ENCODE data around the gene TNFSF9.
A peak's percentile ranks its signal among the peaks of the same experiment; 100 is the strongest.

The TNFSF9 gene

GRCh38 chr19:6530386-6531162 lies at the start of gene TNFSF9:
TNFSF9 (plus strand) TSS chr19:6531026; CDS start chr19:6531037, 11 bp downstream.
- Mint-ChIP-seq H3K27ac (ENCODE audit: low read depth) (peak within 1 kb of the TSS; percentile 90), H3K4me1 (peaks cover 49% of the 10 kb centered on the region), H3K36me3 (ENCODE audit: insufficient read depth) (peaks cover 19% of the 10 kb centered on the region), H3K4me3 (peak within 1 kb of the TSS; percentile 80), H3K27me3 (peaks cover 12% of the 10 kb centered on the region), H3K9me3 (no peaks in the 10 kb centered on the region)
- DNase-seq (ENCODE audit: low spot score in 2 of 2) (peak; percentile 72 to 75), ATAC-seq (replicated peaks; ENCODE audit: extremely low read depth, poor library complexity, severe bottlenecking) (peak; percentile 52)

GRCh38 chr19:6481541-6482342 lies 49.1 kb upstream of the TNFSF9 start, which contains the start of gene DENND1C:
DENND1C (minus strand) TSS chr19:6481787; CDS start chr19:6481695, 92 bp downstream.
- Mint-ChIP-seq H3K36me3 (ENCODE audit: insufficient read depth) (peaks cover 23% of the 10 kb centered on the region), H3K9me3 (no peaks in the 10 kb centered on the region), H3K4me3 (peak within 1 kb of the TSS; percentile 80), H3K4me1 (peaks cover 39% of the 10 kb centered on the region), H3K27ac (ENCODE audit: low read depth) (peak within 1 kb of the TSS; percentile 86), H3K27me3 (no peaks in the 10 kb centered on the region)
- peak; percentile 43 to 61 for DNase-seq (ENCODE audit: low spot score in 2 of 2)
- peak; percentile 86 for ATAC-seq (replicated peaks; ENCODE audit: extremely low read depth, poor library complexity, severe bottlenecking)

DNA sequence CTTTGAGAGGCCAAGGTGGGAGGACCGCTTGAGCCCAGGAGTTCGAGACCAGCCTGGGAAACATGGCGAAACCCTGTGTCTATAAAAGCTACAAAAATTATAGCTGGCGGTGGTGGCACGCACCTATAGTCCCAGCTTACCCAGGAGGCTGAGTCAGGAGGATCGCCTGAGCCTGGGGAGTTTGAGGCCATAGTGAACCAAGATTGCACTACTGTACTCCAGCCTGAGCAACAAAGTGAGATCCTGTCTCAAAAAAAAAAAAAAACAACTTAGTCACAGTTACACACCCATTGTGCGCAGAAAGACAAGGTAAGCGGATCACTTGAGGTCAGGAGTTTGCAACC lies 48.5 kb upstream of the TNFSF9 start:
- DNase-seq (ENCODE audit: low spot score in 2 of 2) (no peak), ATAC-seq (replicated peaks; ENCODE audit: extremely low read depth, poor library complexity, severe bottlenecking) (no peak)
- Mint-ChIP-seq H3K27ac (ENCODE audit: low read depth) (peak overlapping the region; percentile 86), H3K4me1 (peaks cover 39% of the 10 kb centered on the region), H3K4me3 (peak overlapping the region; percentile 80), H3K27me3 (no peaks in the 10 kb centered on the region), H3K36me3 (ENCODE audit: insufficient read depth) (peaks cover 20% of the 10 kb centered on the region), H3K9me3 (no peaks in the 10 kb centered on the region)

GRCh38 chr19:6483235-6483634 lies 47.6 kb upstream of the TNFSF9 start:
- H3K27ac Mint-ChIP-seq (ENCODE audit: low read depth): peak overlapping the region; percentile 86
- H3K4me3 Mint-ChIP-seq: peak overlapping the region; percentile 39
- ATAC-seq (replicated peaks; ENCODE audit: extremely low read depth, poor library complexity, severe bottlenecking) (no peak), DNase-seq (ENCODE audit: low spot score in 2 of 2) (no peak)
- H3K4me1 Mint-ChIP-seq: peaks cover 39% of the 10 kb centered on the region
- no peaks in the 10 kb centered on the region for H3K27me3 Mint-ChIP-seq
- peaks cover 14% of the 10 kb centered on the region for H3K36me3 Mint-ChIP-seq (ENCODE audit: insufficient read depth)
- no peaks in the 10 kb centered on the region for H3K9me3 Mint-ChIP-seq

- no peaks in the 10 kb centered on the region for H3K27me3 Mint-ChIP-seq
- peak overlapping the region; percentile 39 for H3K4me3 Mint-ChIP-seq
- no peak for DNase-seq (ENCODE audit: low spot score in 2 of 2)
- no peaks in the 10 kb centered on the region for H3K9me3 Mint-ChIP-seq
- H3K27ac Mint-ChIP-seq (ENCODE audit: low read depth): peak overlapping the region; percentile 86
- ATAC-seq (replicated peaks; ENCODE audit: extremely low read depth, poor library complexity, severe bottlenecking): no peak
- peaks cover 42% of the 10 kb centered on the region for H3K4me1 Mint-ChIP-seq
- H3K36me3 Mint-ChIP-seq (ENCODE audit: insufficient read depth): peaks cover 10% of the 10 kb centered on the region
Measured at GRCh38 chr19:6484230-6484629, 46.6 kb upstream of the TNFSF9 start.

- H3K4me3 Mint-ChIP-seq: no peak overlapping the region
- peaks cover 11% of the 10 kb centered on the region for H3K36me3 Mint-ChIP-seq (ENCODE audit: insufficient read depth)
- peaks cover 46% of the 10 kb centered on the region for H3K4me1 Mint-ChIP-seq
Measured at GRCh38 chr19:6484831-6485230, 46.0 kb upstream of the TNFSF9 start.

DNA sequence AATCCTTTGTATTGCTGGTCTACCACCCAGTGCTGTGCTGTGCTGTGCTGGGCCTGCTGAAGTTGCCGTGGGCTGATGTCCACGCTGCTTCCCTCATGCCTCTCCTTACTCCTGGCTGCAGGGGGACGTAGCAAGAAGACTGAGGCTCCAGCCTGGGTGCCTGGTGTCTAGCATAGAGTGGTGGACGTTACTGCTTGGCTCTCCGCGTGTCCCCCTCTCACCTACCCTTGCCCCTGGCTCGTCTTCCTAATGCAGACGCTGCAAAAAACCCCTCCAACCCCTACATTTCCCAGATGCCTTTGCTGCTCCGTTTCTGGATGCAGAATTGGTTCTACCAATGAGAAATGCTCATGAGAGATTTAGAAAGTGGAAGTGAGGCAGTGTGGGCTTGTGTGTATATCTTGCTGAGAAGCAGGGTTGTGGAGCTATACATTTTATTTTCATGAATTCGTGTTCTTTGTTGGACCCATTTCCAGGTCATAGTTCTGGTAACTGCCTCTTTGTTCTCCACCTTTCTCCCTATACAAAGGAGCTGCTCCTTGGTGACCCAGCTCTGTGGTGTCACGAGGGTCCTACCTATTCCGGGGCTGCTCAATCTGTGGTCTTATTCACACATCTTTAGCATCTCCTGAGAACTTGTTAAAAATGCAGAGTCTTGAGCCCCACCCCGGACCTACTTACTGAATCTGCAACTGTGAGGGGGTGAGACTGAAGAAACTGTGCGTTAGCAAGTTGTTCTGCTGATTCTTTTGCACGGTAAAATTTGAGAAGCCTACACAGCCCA lies 41.4 kb upstream of the TNFSF9 start:
- no peaks in the 10 kb centered on the region for H3K9me3 Mint-ChIP-seq
- peak overlapping the region; percentile 91 for H3K27ac Mint-ChIP-seq (ENCODE audit: low read depth)
- peaks cover 21% of the 10 kb centered on the region for H3K4me1 Mint-ChIP-seq
- no peak for DNase-seq (ENCODE audit: low spot score in 2 of 2)
- H3K4me3 Mint-ChIP-seq: peak overlapping the region; percentile 72
- H3K36me3 Mint-ChIP-seq (ENCODE audit: insufficient read depth): peaks cover 4% of the 10 kb centered on the region
- ATAC-seq (replicated peaks; ENCODE audit: extremely low read depth, poor library complexity, severe bottlenecking): peak; percentile 78
- no peaks in the 10 kb centered on the region for H3K27me3 Mint-ChIP-seq

More at GRCh38 chr19:6484831-6485230, 46.0 kb upstream of the TNFSF9 start:
- Mint-ChIP-seq H3K27ac (ENCODE audit: low read depth) (no peak overlapping the region), H3K27me3 (no peaks in the 10 kb centered on the region), H3K9me3 (no peaks in the 10 kb centered on the region)
- DNase-seq (ENCODE audit: low spot score in 2 of 2) (no peak), ATAC-seq (replicated peaks; ENCODE audit: extremely low read depth, poor library complexity, severe bottlenecking) (no peak)

DNA sequence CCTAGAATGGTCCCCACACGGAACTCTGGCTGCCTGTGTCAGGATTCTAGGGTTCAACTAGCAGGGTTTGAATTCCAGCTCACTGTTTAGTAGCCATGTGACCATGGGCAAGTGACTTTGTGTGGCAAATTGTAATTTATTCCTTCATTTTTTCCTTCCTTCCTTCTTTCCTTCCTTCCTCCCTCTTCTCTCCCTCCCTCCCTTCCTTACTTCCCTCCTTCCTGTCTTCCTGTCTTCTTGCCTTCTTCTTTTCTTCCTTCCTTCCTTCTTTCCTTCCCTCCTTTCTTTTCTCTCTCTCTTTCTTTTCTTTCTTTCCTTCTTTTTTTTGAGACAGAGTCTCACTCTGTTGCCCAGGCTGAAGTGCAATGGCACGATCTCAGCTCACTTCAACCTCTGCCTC lies 40.7 kb upstream of the TNFSF9 start:
- Mint-ChIP-seq H3K27me3 (no peaks in the 10 kb centered on the region), H3K36me3 (ENCODE audit: insufficient read depth) (peaks cover 4% of the 10 kb centered on the region), H3K27ac (ENCODE audit: low read depth) (peak overlapping the region; percentile 91), H3K4me1 (peaks cover 21% of the 10 kb centered on the region), H3K4me3 (peak overlapping the region; percentile 72), H3K9me3 (no peaks in the 10 kb centered on the region)
- no peak for ATAC-seq (replicated peaks; ENCODE audit: extremely low read depth, poor library complexity, severe bottlenecking)
- no peak for DNase-seq (ENCODE audit: low spot score in 2 of 2)

DNA sequence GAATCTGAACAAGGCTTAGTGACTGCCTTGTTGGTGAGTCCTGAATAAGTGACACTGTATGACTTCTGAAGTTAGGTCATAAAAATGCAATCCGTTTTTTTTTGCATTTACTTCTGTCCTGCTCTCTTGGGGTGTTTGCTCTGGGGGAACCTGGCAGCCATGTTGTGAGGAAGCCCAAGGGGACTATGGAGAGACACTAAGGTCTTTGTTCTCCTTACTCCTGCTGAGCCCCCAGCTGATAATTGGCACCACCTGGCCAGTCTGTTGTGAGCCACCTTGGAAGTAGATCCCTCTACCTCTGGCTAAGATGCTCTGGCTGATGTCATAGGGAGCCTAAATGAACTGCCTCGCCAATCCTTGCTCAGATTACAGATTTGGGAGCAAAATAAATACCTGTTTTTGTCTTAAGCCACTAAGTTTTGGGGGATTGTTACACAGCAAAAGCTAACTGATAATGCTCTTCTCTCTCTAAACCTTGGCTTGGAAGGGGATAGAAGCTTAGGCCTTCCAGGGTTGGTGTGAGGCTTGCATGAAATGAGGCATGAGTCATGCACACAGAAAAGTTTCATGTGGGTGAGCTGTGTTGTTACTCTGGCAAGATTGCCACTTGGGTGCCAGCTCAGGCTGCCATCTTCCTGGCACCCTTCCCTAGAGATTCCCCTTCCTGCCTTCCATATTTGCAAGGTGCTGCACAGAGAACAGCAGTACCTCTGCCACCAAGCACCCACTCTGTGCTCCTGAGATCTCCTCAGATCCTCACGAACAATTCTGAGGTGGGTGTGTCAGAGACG lies 38.8 kb upstream of the TNFSF9 start:
- Mint-ChIP-seq H3K27ac (ENCODE audit: low read depth) (no peak overlapping the region), H3K4me1 (peaks cover 21% of the 10 kb centered on the region), H3K9me3 (no peaks in the 10 kb centered on the region), H3K4me3 (no peak overlapping the region), H3K27me3 (no peaks in the 10 kb centered on the region), H3K36me3 (ENCODE audit: insufficient read depth) (peaks cover 6% of the 10 kb centered on the region)
- DNase-seq (ENCODE audit: low spot score in 2 of 2) (no peak), ATAC-seq (replicated peaks; ENCODE audit: extremely low read depth, poor library complexity, severe bottlenecking) (no peak)

- H3K36me3 Mint-ChIP-seq (ENCODE audit: insufficient read depth): peaks cover 10% of the 10 kb centered on the region
- no peaks in the 10 kb centered on the region for H3K27me3 Mint-ChIP-seq
- H3K27ac Mint-ChIP-seq (ENCODE audit: low read depth): no peak overlapping the region
- no peak for ATAC-seq (replicated peaks; ENCODE audit: extremely low read depth, poor library complexity, severe bottlenecking)
- no peak for DNase-seq (ENCODE audit: low spot score in 2 of 2)
- H3K4me3 Mint-ChIP-seq: no peak overlapping the region
- H3K4me1 Mint-ChIP-seq: peaks cover 26% of the 10 kb centered on the region
- no peaks in the 10 kb centered on the region for H3K9me3 Mint-ChIP-seq
Measured at GRCh38 chr19:6494438-6495036, 36.3 kb upstream of the TNFSF9 start.

- no peak overlapping the region for H3K27ac Mint-ChIP-seq (ENCODE audit: low read depth)
- H3K9me3 Mint-ChIP-seq: no peaks in the 10 kb centered on the region
Measured at GRCh38 chr19:6495947-6496346, 34.9 kb upstream of the TNFSF9 start.

More at GRCh38 chr19:6495947-6496346, 34.9 kb upstream of the TNFSF9 start:
- ATAC-seq (replicated peaks; ENCODE audit: extremely low read depth, poor library complexity, severe bottlenecking): no peak
- Mint-ChIP-seq H3K36me3 (ENCODE audit: insufficient read depth) (peaks cover 7% of the 10 kb centered on the region), H3K27me3 (no peaks in the 10 kb centered on the region), H3K4me3 (no peak overlapping the region), H3K4me1 (peaks cover 15% of the 10 kb centered on the region)
- no peak for DNase-seq (ENCODE audit: low spot score in 2 of 2)
